HUDEP-2 (cell line): ENCODE measurements around the gene GALNTL6.

ENCODE experiments used
- DNase-seq, 76 experiments: peaks; one replicate each; lab custom pipeline; 2025; ENCODE audit not compliant: unreplicated experiment in 76 of 76; lab: John Stamatoyannopoulos, UW

GALNTL6 gene

DNA sequence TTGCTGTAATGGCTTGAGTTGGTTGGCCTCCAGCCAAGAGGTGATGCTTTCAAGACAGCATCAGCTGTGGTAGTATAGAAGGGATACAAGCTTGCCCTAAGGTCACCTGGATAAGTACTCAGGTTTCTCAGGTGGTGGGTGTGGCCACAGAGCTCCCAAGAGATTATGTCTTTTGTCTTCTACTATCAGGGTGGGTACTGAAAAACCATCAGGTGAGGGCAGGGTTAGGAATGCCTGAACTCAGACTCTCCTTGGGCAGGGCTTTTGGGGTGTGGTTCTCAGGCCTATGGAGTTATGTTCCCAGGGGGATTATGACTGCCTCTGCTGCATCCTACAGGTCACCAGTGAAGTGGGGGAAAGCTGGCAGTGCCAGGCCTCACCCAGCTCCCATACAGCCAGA is 700.8 kb downstream of the GALNTL6 start:
- DNase-seq: peak in 1 of 76 experiments; percentile 1

DNA sequence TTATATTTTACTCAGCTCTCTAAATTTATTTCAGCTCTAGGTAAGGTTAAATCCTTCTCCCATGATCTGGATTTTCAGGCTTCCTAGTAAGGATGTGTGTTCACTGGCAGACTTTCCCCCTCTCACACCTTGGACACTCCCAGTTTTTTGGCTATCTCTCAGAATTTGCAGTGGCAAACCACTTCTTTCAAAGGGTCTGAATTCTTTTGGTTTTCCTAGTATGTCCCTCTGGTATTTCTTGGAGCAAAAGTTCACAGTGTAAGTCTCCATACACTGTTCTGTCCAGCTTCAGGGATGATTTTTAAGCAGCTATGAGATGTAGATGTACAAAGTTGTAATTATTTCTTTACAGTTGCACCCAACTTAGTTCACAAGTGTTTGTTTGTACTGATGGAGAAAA is 701.6 kb downstream of the GALNTL6 start:
- no peak for DNase-seq

DNA sequence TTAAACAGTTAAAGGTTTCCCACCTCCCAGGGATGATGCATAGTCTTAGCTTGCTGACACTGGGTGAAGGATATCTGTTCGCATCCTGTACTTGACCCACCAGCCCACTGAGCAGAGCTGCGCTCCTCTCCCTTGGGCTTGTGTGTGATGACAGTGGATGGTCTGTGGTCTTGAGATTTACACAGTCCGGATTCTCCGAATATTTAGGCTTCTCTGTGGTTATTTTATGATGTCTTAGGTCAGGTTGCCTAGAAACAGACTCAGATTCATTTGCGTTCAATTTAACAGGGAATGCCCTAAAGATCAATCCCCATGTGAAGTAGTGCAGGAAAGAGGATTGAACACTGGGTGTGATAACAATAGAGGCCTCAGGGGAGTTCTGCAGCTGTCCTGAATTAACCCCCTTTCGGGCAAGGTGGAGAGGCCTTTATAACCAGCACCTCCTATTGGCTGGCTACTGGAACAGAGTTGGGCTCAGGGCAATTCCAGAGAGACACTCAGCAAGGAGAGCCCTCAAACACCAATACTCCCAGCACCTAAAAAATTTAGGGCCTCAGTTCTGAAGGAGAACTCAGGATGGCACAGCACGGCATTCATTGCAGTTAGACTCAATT is 702.2 kb downstream of the GALNTL6 start:
- DNase-seq: no peak

DNA sequence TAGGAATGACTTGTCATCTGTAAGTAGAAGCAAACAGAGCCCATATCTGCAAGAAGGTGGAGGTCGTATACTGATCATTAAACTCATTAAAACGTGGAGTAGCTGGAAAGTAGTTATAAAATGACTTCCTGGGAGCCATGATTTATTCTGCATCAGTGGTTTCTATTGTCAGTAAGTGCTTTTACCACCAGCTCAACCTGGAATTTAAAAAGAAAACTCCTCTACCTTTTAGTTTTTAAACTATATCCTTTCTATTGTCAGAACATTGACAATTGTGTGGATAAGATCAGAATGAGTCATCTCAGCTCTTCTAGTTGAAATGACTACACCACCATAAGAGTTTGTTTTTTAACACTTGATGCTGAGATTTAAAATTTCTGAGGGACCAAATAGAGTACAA is 704.2 kb downstream of the GALNTL6 start:
- no peak for DNase-seq

DNA sequence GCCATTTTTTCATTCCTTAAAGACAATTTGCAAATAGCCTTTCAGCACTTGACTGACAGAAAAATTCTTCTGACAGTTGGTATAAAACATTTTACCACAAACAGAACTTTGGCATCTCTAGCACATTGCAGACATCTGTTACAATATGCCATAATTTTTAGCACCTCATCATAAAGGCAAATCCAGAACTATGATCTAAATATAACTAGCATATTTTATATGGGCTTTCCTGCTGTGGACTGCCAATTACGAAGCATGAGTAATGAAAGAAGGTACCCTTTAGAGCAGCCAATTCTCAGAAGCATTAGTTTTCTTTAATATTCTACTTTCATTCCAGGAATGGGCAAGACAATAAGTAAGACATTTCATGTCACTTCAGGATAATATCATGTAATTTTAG is 708.0 kb downstream of the GALNTL6 start:
- no peak for DNase-seq

DNA sequence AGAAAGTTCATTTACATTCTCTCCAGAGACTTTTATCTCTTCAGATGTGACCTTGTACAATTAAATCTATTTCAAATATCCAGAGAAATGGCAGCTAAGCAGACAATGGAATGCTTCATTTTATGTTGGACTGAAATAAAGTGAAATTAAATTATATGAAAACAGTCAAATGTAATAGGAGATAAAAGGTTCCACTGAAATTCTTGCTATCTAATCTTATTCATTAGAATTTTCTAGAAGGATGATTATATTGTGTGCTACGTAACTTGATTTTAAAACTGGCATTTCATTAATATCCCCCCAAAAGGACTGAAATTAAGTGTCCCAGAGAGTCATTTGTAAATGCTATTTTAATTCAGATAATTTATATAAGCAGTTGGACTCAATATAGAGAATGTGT is 708.5 kb downstream of the GALNTL6 start:
- no peak for DNase-seq

DNA sequence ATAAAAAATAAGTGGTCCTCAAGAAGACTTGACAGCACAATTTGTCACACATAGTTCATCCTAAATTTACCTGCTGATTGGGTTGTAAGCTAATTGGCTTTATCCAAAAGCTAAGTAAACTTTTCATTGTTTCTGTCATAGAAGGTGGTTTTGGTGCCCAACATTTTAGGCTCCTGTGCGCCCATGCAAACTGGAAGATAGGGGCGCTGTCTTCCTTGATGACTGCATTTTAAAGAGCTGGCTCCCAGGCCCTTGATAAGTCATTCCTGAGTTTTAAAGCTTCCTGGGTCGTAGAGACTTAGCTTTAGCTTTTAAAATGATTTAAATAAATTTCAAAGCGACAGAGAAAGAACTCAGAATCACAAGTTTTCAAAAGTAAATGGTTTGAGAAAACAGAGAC is 730.0 kb downstream of the GALNTL6 start:
- no peak for DNase-seq

DNA sequence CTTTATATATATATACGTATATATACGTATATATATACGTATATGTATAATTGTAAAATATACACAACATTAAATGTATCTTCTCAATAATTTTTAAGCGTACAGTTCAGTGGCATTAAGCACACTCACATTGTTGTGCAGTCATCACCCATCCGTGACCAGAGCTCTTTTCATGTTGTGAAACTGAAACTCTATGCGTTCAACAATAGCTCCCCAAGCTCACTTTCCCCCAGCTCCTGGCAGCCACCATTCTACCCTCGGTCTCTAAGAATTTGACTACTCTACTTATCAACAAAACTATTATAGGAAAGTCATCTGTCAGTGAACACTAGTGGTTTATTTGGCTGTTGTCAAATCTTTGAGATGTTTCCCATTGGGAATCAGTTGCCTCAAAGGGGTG is 733.6 kb downstream of the GALNTL6 start:
- DNase-seq: no peak

DNA sequence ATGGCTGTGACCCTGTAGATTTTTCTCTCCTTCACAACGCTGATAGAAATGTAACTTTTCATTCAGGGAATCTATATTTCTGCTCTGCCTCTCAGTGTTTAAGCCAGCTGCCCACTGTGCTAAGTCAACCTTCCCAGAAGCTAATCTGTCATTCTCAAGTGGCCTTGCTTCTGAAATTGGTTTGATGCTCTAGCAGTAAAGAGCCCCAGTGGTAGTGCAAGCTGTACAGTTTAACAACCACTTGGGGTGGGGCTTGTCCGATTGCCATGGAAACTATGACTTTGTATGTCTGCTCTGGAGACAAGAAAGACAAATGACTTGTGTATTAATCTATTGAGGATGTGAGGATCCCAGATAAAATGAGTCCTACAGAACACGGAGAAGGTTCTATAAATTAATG is 734.5 kb downstream of the GALNTL6 start:
- DNase-seq: no peak

DNA sequence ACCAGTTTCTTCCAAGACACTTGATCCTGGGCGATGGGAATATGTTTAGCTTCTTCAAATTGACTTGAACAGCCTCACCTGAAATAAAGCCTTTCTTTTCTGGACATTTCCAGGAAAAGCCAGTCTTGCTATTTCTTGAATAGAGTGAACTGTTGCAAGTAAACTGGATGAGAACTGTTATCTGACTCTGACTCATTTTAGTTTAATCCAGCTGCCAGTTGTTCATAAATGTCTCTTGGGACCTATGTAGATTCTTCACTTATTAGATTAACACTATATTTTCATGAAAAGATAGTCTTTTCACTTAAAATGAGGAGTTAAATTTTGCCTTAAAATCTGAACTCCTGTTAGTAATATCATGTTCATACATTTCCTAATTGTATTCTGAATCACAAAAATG is 740.0 kb downstream of the GALNTL6 start:
- DNase-seq: no peak

DNA sequence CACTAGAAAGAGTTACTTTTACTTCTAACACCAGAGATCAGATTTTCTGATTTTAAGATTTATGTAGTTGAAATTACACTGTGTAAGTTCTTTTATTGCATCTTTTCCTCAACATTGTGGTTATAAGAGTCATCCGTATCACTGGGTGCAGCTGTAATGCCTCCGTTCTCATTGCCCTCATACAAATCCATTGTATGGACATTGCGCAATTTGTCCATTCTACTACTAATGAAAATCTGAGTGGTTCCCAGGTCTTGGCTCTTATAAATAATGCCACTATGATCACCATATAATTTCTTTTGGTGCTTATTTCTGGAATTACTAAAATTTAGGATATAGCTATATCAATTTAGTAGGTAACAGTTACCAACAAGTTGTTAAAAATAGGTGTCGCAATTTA is 741.4 kb downstream of the GALNTL6 start:
- no peak for DNase-seq

DNA sequence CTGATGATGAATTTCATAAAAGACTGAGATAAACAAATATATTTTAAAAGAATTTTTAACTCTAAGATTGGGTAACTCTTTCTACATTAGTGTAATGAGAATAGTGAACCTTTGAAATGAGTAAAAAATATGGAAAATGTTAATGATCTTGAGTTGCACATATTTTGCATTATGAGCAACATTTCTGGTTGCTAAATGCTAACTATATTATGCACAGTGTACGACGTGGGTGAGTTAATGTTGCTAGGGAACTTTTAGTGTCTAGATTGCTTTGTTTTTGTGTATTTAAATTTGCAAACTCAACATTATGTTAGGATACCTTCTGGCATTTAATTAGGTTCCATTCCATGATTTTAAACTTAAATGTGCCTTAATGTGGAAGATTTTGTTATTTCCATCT is 742.5 kb downstream of the GALNTL6 start:
- DNase-seq: no peak

DNA sequence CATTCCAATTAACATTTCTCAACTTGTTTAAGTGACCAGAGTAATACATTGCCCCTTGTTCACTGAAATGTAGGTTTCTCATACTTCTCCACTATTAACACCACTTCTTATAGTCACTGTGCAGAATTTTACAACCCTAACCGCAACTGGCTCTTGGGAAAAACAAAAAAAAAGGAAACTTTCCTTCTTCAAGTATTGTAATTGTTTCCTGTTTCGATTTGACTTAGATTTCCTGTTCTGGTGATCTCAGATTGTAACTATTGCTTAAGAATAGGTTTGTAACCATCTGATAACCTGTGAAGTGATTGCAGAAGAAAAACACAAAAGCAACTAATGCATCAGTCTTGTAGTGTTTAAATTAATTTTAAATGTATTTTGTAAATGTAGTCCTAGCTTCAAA is 760.7 kb downstream of the GALNTL6 start:
- DNase-seq: no peak

DNA sequence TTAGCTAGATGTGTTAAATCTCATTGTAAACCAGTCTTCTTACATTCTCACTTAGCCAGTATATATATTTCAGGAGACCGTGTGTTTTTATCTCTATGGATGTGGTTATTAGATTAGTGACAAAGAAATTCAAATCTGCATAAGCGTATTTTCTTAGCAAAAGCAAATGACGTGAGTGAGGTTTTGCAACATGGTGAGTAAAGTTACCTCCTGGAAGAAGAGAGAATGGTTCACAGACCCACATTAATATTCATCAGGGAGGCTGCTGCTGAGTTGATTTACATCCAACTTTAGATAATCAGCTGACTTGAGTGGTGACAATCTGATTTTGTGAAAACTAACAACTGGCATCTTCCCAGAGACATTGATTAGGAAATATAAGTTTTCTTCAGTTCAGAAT is 765.5 kb downstream of the GALNTL6 start:
- DNase-seq: no peak

DNA sequence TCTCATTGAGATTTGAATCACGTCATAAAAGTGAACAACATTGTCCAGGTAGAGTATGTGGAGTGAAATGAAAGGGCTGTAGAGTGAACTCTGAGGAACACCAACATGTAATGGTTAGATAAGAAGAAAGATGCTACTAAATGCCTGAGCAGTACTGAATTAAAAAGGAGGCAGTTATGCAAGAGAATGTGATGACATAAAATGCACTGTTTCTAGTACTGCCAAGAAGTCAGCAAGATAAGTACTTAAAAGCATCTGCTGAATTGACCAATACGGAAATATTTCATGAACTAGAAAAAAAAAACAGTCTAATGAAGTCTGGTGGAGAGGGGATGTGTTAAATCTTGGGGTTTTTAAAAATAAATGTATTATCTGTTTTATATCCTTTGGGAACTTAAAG is 771.6 kb downstream of the GALNTL6 start:
- DNase-seq: no peak

DNA sequence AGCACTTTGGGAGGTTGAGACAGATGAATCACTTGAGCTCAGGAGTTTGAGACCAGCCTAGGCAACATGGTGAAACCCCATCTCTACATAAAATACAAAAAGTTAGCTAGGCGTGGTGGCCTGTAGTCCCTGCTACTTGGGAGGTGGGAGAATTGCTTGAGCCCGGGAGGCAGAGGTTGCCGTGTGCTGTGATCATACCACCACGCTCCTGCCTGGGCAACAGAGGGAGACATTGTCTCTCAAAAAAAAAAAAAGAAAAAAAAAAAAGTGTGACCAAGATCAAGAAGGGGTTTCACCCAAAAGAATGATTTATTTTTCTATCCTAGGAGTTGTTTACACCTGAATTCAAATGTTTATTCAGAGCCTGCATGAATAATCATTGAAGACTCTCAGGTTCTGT is 783.0 kb downstream of the GALNTL6 start:
- no peak for DNase-seq

DNA sequence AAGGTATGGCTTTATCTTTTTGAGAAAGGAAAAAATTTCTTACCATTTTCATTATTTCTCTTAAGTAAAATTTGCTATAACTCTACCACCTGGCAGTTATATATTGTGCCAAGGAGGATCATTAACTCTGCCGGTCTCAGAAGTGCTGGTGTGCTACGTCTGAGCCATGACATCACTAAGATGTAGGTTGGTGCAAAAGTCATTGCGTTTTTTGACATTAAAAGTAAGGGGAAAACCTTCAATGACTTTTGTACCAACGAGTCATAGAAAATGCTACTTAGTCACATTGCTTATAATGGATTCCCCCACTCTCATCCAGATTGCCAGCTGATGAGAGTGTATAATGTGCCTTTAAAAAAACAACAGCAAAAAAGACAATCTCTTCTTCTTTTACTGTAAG is 786.4 kb downstream of the GALNTL6 start:
- DNase-seq: no peak

DNA sequence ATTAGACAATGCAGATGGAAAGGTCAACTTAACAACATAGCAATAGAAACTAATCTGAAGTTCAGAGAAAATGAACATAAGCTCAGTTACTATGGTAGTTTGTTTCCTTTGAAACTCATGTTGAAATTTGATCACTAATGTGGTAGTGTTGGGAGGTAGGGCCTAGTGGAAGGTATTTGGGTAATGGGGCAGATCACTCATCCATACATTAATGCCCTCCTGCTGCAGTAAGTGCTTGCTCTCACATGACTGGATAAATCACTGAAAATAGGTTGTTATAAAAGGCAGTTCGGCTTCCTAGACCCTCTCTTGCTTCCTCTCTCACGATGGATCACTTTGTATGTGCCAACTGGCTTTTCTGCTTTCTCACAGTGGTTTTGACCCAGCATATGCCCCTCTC is 788.0 kb downstream of the GALNTL6 start:
- no peak for DNase-seq

DNA sequence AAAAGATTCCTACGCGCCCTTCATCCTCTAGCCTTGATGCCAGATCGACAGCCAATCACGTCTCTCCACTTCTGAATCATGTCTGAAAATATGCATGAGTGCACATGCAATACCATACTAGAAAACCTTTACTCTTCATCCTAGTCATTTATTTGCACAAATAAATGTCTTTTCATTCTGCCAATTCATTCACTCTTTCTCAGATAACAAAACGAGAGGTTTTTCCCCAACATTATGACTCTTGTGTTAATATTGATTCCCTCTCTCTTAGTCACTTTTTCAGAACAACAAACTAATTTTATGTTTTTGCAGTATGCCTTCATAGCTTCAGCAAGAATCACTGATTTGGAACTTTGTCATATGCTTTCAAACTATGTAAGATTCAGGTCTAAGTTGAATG is 806.0 kb downstream of the GALNTL6 start:
- no peak for DNase-seq

DNA sequence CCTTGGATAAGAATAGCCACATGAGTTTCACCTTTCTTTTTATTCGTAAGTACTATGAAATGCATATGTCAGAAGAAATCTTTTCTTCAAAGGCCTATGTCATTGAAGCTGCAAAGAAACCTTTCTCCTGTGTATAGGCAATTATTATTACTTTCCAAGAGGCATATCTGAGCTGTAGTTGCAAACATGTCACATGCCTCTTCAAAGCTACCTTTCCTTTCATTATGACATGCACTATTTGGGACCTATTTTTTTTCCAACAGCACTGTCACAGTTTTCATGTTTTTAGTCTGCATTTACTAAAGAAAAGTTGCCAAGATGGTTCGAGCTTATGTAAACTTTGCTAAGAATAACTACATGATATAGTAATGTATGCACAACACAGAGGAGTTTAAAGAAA is 806.6 kb downstream of the GALNTL6 start:
- no peak for DNase-seq

DNA sequence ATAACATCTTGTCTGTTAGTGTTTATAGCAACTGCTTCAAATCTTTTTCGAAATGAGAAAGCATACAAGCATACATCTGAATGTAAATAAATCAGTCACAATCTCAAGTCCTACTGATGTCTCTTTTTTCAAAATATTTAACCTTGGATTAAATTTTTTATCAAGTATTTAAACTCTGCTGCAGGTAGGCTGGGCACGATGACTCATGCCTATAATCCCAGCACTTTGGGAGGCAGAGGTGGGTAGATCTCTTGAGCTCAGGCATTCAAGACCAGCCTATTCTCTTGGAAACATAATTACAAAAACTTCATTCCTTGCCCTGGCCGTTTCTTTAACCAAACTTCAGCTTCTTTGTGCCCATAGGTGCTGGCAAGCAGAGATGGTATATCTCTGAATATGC is 815.1 kb downstream of the GALNTL6 start:
- DNase-seq: no peak

DNA sequence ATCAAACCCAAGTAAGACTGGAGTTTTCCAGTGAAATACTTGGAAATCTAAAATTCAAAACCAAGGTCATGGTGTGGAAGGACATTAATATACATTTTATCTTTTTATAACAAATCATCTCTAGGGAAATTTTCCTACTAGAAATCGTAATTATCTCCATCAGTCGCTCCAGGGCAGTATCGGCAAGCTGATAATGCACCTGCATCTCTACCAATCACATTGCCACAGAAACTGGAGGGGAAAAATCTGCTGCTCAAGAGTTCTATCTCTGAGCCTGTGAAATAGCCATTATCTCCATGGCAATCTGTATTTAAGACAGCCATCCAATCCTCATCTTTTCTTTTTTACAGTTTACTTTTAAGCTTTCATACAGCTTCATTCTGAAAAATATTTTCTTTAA is 817.1 kb downstream of the GALNTL6 start:
- DNase-seq: no peak

DNA sequence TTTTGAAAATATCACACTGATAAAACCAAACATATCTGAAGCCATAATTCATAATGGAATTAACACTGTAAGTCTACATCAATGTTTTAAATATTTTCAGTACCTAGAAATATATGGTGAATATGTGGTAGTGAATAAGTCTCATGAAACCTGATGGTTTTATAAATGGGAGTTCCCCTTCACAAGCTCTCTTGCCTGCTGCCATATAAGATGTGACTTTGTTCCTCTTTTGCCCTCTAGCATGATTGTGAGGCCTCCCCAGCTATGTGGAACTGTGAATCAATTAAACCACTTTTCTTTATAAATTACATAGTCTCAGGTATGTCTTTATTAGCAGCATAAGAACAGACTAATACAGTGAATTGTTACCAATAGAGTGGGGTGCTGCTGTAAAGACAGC is 818.6 kb downstream of the GALNTL6 start:
- DNase-seq: no peak
